K562 (cell line): Measurements from ENCODE around the gene INVS. TPM values are rescaled to one million over a fixed set of nuclear protein-coding genes. Genes with fewer than 3 reads are reported as not detected.

ENCODE experiments used
- ATAC-seq: fragments of 200-7000 bp; cut with Tn5 transposase; 3 replicates; pipeline ENCODE4 v1.9.1; 2020; ENCODE audit warnings: moderate library complexity
- BruUV-seq: library from RNA; stranded (reverse); fragments of 400-500 nt; replicated peaks from 2 replicates; lab custom pipeline; 2021; lab: Mats Ljungman, UMichigan
- CTCF ChIA-PET: fragments of 300-600 bp; formaldehyde crosslinking; extraction: SDS; loops from one replicate; lab custom pipeline; 2021; ENCODE audit warnings: low intra/inter-chr PET ratio; lab: Yijun Ruan, JAX
- POLR2A ChIA-PET: fragments of 300-600, 350-650 bp; sonication (Branson Sonifier 250); formaldehyde crosslinking; extraction: SDS; loops from one replicate; lab custom pipeline; 2021; ENCODE audit warnings: antibody characterized with exemption, inconsistent platforms; lab: Yijun Ruan, JAX
- DNase-seq, 4 experiments: peaks; one replicate each; pipeline versions ENCODE4 v3.0.0 to v3.0.0-alpha.2; 2011 to 2018; ENCODE audit warnings: low spot score in 3 of 4, mixed read lengths in 3 of 4; ENCODE audit errors: extremely low read depth in 1 of 4
- FAIRE-seq: peaks from 2 replicates; lab custom pipeline; 2011; peaks lifted over from hg19 to GRCh38; lab: Jason Lieb, UNC
- H2AFZ ChIP-seq: 2 replicates; pipeline ENCODE4 v1.6.0; 2011; ENCODE audit warnings: low read depth, low read length, control low read depth, inconsistent platforms
- H3K27ac ChIP-seq: fragments of 200-600 bp; 3 replicates; pipeline ENCODE4 v1.8.0; 2011; ENCODE audit warnings: low read depth, mild to moderate bottlenecking, control low read depth, inconsistent platforms, low read length, moderate library complexity, mixed read lengths; ENCODE audit errors: extremely low read depth
- H3K27me3 ChIP-seq, 2 experiments: fragments of 300-600 bp in 1 of 2; 2 replicates in 1 of 2; 3 replicates in 1 of 2; pipeline versions ENCODE4 v1.6.0 to v1.8.0; 2011; ENCODE audit warnings: inconsistent platforms in 2 of 2, low read length in 2 of 2, mild to moderate bottlenecking in 1 of 2, mixed read lengths in 1 of 2, moderate library complexity in 1 of 2; ENCODE audit not compliant: control insufficient read depth in 2 of 2, insufficient read depth in 2 of 2
- H3K36me3 ChIP-seq: fragments of 300-600 bp; 3 replicates; pipeline ENCODE4 v1.8.0; 2011; ENCODE audit warnings: mild to moderate bottlenecking, low read length, inconsistent platforms; ENCODE audit not compliant: control insufficient read depth, insufficient read depth
- H3K4me1 ChIP-seq, 2 experiments: fragments of 200-600 bp in 1 of 2; replicated peaks in 1 of 2; 2 replicates in 1 of 2; 3 replicates in 1 of 2; pipeline versions ENCODE4 v1.5.1 to v1.8.0; 2011; ENCODE audit warnings: inconsistent platforms in 2 of 2, low read length in 2 of 2, mild to moderate bottlenecking in 1 of 2, mixed read lengths in 1 of 2, moderate library complexity in 1 of 2; ENCODE audit not compliant: control insufficient read depth in 2 of 2, insufficient read depth in 2 of 2
- H3K4me2 ChIP-seq: 2 replicates; pipeline ENCODE4 v1.6.1; 2011; ENCODE audit warnings: low read length, control low read depth, inconsistent platforms, mixed read lengths; ENCODE audit not compliant: insufficient read depth
- H3K4me3 ChIP-seq: fragments of 200-600 bp; sonication (generic), shearing (Covaris generic); 2 replicates; pipeline ENCODE4 v1.5.1; 2016; ENCODE audit warnings: control low read depth, inconsistent platforms
- H3K79me2 ChIP-seq: fragments of 200-600 bp; 3 replicates; pipeline ENCODE4 v1.8.0; 2011; ENCODE audit warnings: low read length, inconsistent platforms; ENCODE audit not compliant: control insufficient read depth, insufficient read depth
- H3K9ac ChIP-seq, 2 experiments: 2 replicates each; pipeline versions ENCODE4 v1.6.0 to v1.6.1; 2011; ENCODE audit warnings: low read depth in 2 of 2, low read length in 2 of 2, control low read depth in 1 of 2, inconsistent platforms in 1 of 2, mild to moderate bottlenecking in 1 of 2, mixed read lengths in 1 of 2; ENCODE audit not compliant: insufficient read depth in 1 of 2
- H3K9me1 ChIP-seq: one replicate; pipeline ENCODE4 v1.6.0; 2011; ENCODE audit warnings: inconsistent platforms, mild to moderate bottlenecking, low read length, moderate library complexity; ENCODE audit not compliant: control insufficient read depth, insufficient read depth
- H3K9me3 ChIP-seq: replicated peaks from 2 replicates; pipeline ENCODE4 v1.5.1; 2011; ENCODE audit warnings: low read depth, low read length, inconsistent platforms; ENCODE audit not compliant: control insufficient read depth, insufficient read depth
- H4K20me1 ChIP-seq: replicated peaks from 2 replicates; pipeline ENCODE4 v1.6.1; 2011; ENCODE audit warnings: low read length, inconsistent platforms, mixed read lengths; ENCODE audit not compliant: control insufficient read depth, insufficient read depth
- ATF7 ChIP-seq: fragments of 450-650 bp; IDR thresholded peaks from 2 replicates; pipeline ENCODE4 v1.7.1; 2014; ENCODE audit warnings: mild to moderate bottlenecking, moderate library complexity
- DACH1 ChIP-seq: fragments of 450-650 bp; IDR thresholded peaks from 2 replicates; pipeline ENCODE4 v1.6.1; 2018; ENCODE audit not compliant: partially characterized antibody
- ETS2 ChIP-seq: IDR thresholded peaks from 2 replicates; pipeline ENCODE4 v1.6.1; 2016; ENCODE audit warnings: borderline replicate concordance, missing genetic modification characterization, mild to moderate bottlenecking, moderate library complexity, missing compliant biosample characterization; ENCODE audit not compliant: poor library complexity, severe bottlenecking
- FOXA3 ChIP-seq, 2 experiments: fragments of 450-650 bp in 1 of 2; sonication (generic) in 1 of 2; formaldehyde crosslinking; IDR thresholded peaks in 1 of 2; conservative IDR thresholded peaks in 1 of 2; 2 replicates each; pipeline versions ENCODE4 v1.4.0 to v1.8.0; 2020 to 2022; ENCODE audit warnings: mild to moderate bottlenecking in 2 of 2, missing genetic modification reagents in 1 of 2
- FOXJ2 ChIP-seq: fragments of 200-800 bp; sonication (Bioruptor generic); IDR thresholded peaks from 2 replicates; pipeline ENCODE4 v1.6.1; 2016; ENCODE audit warnings: missing genetic modification characterization, missing compliant biosample characterization
- FOXP4 ChIP-seq: sonication (generic); formaldehyde crosslinking; IDR thresholded peaks from 2 replicates; pipeline ENCODE4 v1.8.0; 2022; ENCODE audit warnings: mild to moderate bottlenecking, missing genetic modification reagents, borderline replicate concordance
- GABPA ChIP-seq: fragments of 200-800 bp; sonication (Bioruptor generic); conservative IDR thresholded peaks from 2 replicates; pipeline ENCODE4 v1.6.1; 2016; ENCODE audit warnings: low read depth, missing genetic modification characterization, missing compliant biosample characterization
- MNT ChIP-seq, 2 experiments: fragments of 450-650 bp; conservative IDR thresholded peaks; 2 replicates each; pipeline ENCODE4 v1.6.1; 2017; ENCODE audit warnings: mild to moderate bottlenecking in 2 of 2, moderate library complexity in 2 of 2
- MYBL2 ChIP-seq, 2 experiments: fragments of 450-650 bp in 1 of 2; sonication (generic) in 1 of 2; formaldehyde crosslinking in 1 of 2; IDR thresholded peaks; 2 replicates each; pipeline versions ENCODE4 v1.6.1 to v1.8.1; 2017 to 2022; ENCODE audit warnings: borderline replicate concordance in 1 of 2, inconsistent platforms in 1 of 2, low read depth in 1 of 2, mild to moderate bottlenecking in 1 of 2, missing genetic modification reagents in 1 of 2, moderate library complexity in 1 of 2
- NBN ChIP-seq: fragments of 450-650 bp; IDR thresholded peaks from 2 replicates; pipeline ENCODE4 v1.6.1; 2016; ENCODE audit warnings: low read depth, mild to moderate bottlenecking
- NELFE ChIP-seq: IDR thresholded peaks from 2 replicates; pipeline ENCODE4 v1.6.1; 2011; ENCODE audit warnings: mild to moderate bottlenecking; ENCODE audit not compliant: insufficient read depth, insufficient read length
- PPARD ChIP-seq: fragments of 250-450 bp; sonication (Bioruptor Pico); IDR thresholded peaks from 2 replicates; pipeline ENCODE4 v1.8.0; 2022; ENCODE audit warnings: inconsistent platforms, mild to moderate bottlenecking, moderate library complexity
- SOX6 ChIP-seq: fragments of 450-650 bp; IDR thresholded peaks from 2 replicates; pipeline ENCODE4 v1.6.1; 2014; ENCODE audit warnings: mild to moderate bottlenecking
- TCF7 ChIP-seq: sonication (generic); IDR thresholded peaks from 2 replicates; pipeline ENCODE4 v1.6.1; 2016; ENCODE audit warnings: antibody characterized with exemption, borderline replicate concordance
- ZFP30 ChIP-seq: fragments of 250-450 bp; sonication (Bioruptor Pico); IDR thresholded peaks from 2 replicates; pipeline ENCODE4 v1.8.0; 2022; ENCODE audit warnings: moderate library complexity, mild to moderate bottlenecking, inconsistent platforms, borderline replicate concordance
- ZNF24 ChIP-seq: fragments of 450-650 bp; IDR thresholded peaks from 2 replicates; pipeline ENCODE4 v1.6.1; 2016
- ZNF644 ChIP-seq: fragments of 200-800 bp; sonication (Bioruptor generic); IDR thresholded peaks from 2 replicates; pipeline ENCODE4 v1.6.1; 2016; ENCODE audit warnings: low read depth, missing genetic modification characterization, missing compliant biosample characterization
- WGBS: fragments of 100-300 bp; shearing (Covaris generic); methylation state at CpG from one replicate; pipeline ENCODE4 v1.1.6; 2016; ENCODE audit warnings: low coverage, mixed read lengths; ENCODE audit not compliant: insufficient coverage; ENCODE audit errors: missing lambda C conversion rate; 5-methylcytosine and 5-hydroxymethylcytosine counted together
- in situ Hi-C: fragments of 300-500 bp; cut with MboI; formaldehyde crosslinking; loops from 4 replicates; pipeline ENCODE4 v1.15.0; 2018; ENCODE audit warnings: inconsistent platforms, mixed read lengths
- intact Hi-C: fragments of 100-400 bp; cut with micrococcal nuclease; formaldehyde crosslinking; loops from 2 replicates; pipeline ENCODE4 v1.14.2; 2022
- polyA plus RNA-seq, 8 experiments: library from polyadenylated mRNA; depleted of rRNA in 4 of 8; stranded (reverse) in 5 of 8; unstranded in 3 of 8; fragments of >200 nt; fragmentation: Nextera tagmentation in 2 of 8; fragmentation: Illumina TruSeq in 1 of 8; extraction: Ambion mirVana in 2 of 8; extraction: Trizol in 1 of 8; gene quantifications; 2 replicates each; pipeline versions ENCODE4 v1.2.1 to v1.2.3, GENCODE V29; 2011 to 2014; ENCODE audit warnings: inconsistent platforms in 1 of 8, missing spikeins in 1 of 8
- total RNA-seq, 7 experiments: library from RNA; depleted of rRNA in 6 of 7; stranded (reverse); fragments of >200 nt in 6 of 7; fragmentation: Illumina TruSeq in 2 of 7; extraction: Trizol in 2 of 7; gene quantifications; 2 replicates each; pipeline versions ENCODE4 v1.2.1 to v1.2.3, GENCODE V29; 2011 to 2021; ENCODE audit warnings: low replicate concordance in 1 of 7

Gene INVS
- total and polyA plus RNA-seq, 9 of the 15 experiments (the other 6 are each of a cell fraction or from before 2014, with no cell fraction given), result 0.77 to 18.5 (median 10.0) TPM

DNA sequence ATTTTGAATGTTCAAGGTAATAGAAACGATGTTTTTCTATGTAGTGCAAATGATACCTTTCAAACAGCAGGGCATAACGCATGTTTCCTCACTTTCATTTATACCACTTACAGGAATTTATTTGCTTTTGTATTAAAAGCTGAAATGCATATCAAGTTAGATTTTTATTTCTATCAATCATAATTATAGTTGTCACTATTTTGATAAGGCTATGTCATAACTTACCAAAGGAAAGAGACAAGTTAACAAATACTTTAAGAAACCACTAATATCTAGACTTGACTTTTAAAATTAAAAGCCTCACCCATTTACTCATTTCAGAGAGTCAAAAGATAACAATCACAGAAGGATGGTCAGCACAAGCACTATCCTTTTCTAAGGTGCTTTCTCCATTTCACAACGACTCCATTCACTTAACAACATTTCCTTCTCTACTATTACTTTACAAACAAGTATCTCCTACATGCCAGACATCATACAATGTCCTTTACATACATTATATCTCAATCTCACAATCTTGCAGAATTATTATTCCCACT is 12.9 kb upstream of the INVS start (continued):
- TF ChIP-seq ZFP30 (CRISPR knock-in tag) (no peak), ZNF644 (tag) (no peak), TCF7 (no peak)

DNA sequence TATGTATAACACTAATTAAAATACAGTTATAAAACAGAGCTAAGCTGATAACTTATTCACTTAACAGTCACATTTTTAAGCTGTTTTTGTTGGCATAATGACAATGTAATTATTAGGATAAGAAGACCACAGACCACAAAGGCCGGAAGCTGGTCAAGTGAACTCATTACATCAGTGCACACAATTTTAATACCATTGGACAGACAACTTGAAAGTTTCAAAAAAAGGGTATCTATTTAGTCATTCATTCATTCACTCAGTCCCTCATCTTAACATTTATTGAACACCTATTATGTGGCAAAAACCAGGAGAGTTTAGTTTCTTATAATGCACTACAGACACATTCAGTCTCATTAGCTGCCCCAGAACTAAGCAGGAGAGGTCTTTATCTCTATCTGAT is 11.8 kb upstream of the INVS start:
- no peak for ATAC-seq
- H3K27ac ChIP-seq, result peak overlapping the region; percentile 46; the same call in 1 of the 3 replicates
- peaks cover 2% of the 10 kb centered on the region; the same call in 1 of the 2 replicates for H3K9me3 ChIP-seq
- in situ Hi-C loops (no loop called here), intact Hi-C loops (loop anchor here (2.0 kb wide), 1 partner anchor 16 kb away; no protein-coding TSS in a partner anchor)
- 36% methylated on average over 1 of the region's 1 CpG for WGBS
- H3K36me3 ChIP-seq, result 0 out of 3 replicates have a peak, but pooled peaks cover under 1% of the 10 kb centered on the region
- H3K4me2 ChIP-seq, result peak overlapping the region; percentile 6; the same call in 1 of the 2 replicates
- CTCF ChIA-PET, result no interaction called here
- H3K9ac ChIP-seq, result peak overlapping the region in 1 of 2 experiments; percentile 15; a peak in 1 of 4 replicates
- no TSS peak for BruUV-seq
- no peak overlapping the region for H3K4me3 ChIP-seq
- FAIRE-seq, result no peak
- DNase-seq, result no peak
- no peak overlapping the region for H2AFZ ChIP-seq
- peaks cover 4 to 18% of the 10 kb centered on the region in 2 experiments; a peak in 3 of 5 replicates for H3K4me1 ChIP-seq
- POLR2A ChIA-PET, result interaction anchor here (0.6 to 5.1 kb wide), 3 partner anchors 9 to 44 kb away, joined by 3 to 35 read pairs (median 3); no protein-coding TSS in a partner anchor
- H3K79me2 ChIP-seq, result peaks cover 94% of the 10 kb centered on the region
- no peaks in the 10 kb centered on the region for H3K9me1 ChIP-seq
- no peaks in the 10 kb centered on the region for H4K20me1 ChIP-seq
- H3K27me3 ChIP-seq, result no peaks in the 10 kb centered on the region
- TF ChIP-seq ZNF24 (peak; percentile 87), ETS2 (tag) (no peak), PPARD (CRISPR knock-in tag) (no peak), FOXJ2 (tag) (0 out of 2 replicates have a peak, but pooled peaks have one; percentile 11), FOXP4 (no peak), GABPA (tag) (peak; percentile 43), NELFE (no peak), MYBL2 (IDR thresholded peaks at IDR 0.05; ENCODE audit: low read depth) (peak; percentile 48; the same call in 1 of the 2 replicates), MYBL2 (CRISPR knock-in tag; IDR thresholded peaks at IDR 0.05; ENCODE audit: borderline replicate concordance) (no peak), NBN (no peak), DACH1 (peak; percentile 47), ATF7 (peak; percentile 33; the same call in 1 of the 2 replicates), MNT (conservative IDR thresholded peaks at IDR 0.05) (no peak), FOXA3 (CRISPR knock-in tag; conservative IDR thresholded peaks at IDR 0.05 in 1 of 2, IDR thresholded peaks at IDR 0.05 in 1 of 2) (peak in 1 of 2 experiments; percentile 30; a peak in 1 of 4 replicates), SOX6 (0 out of 2 replicates have a peak, but pooled peaks have one; percentile 44)
